ENCODE results near the gene ESPN.

ESPN gene

GRCh38 chr1:6417961-6418667 lies 6.5 kb upstream of the ESPN start:
- Mint-ChIP-seq H3K4me1 (peaks cover 7 to 17% of the 10 kb centered on the region in 2 donors), H3K27ac (no peak overlapping the region), H3K9me3 (no peaks in the 10 kb centered on the region), H3K36me3 (no peaks in the 10 kb centered on the region), H3K27me3 (peaks cover 61 to 73% of the 10 kb centered on the region in 2 donors), H3K4me3 (no peak overlapping the region)
- no peak for DNase-seq
- ATAC-seq (replicated peaks), result no peak

GRCh38 chr1:6418668-6419396 lies 5.7 kb upstream of the ESPN start:
- DNase-seq (no peak), ATAC-seq (replicated peaks) (no peak)
- peaks cover 63 to 80% of the 10 kb centered on the region in 2 donors for H3K27me3 Mint-ChIP-seq
- H3K36me3 Mint-ChIP-seq, result no peaks in the 10 kb centered on the region
- H3K27ac Mint-ChIP-seq, result peak overlapping the region; percentile 47
- H3K4me3 Mint-ChIP-seq, result peak overlapping the region in 1 of 2 donors; percentile 17
- peaks cover 7 to 24% of the 10 kb centered on the region in 2 donors for H3K4me1 Mint-ChIP-seq
- H3K9me3 Mint-ChIP-seq, result no peaks in the 10 kb centered on the region

- no peak overlapping the region for H3K4me3 Mint-ChIP-seq
- no peaks in the 10 kb centered on the region for H3K9me3 Mint-ChIP-seq
- no peaks in the 10 kb centered on the region for H3K36me3 Mint-ChIP-seq
- peaks cover 64 to 81% of the 10 kb centered on the region in 2 donors for H3K27me3 Mint-ChIP-seq
- DNase-seq (no peak), ATAC-seq (replicated peaks) (no peak)
- no peak overlapping the region for H3K27ac Mint-ChIP-seq
- peaks cover 11 to 26% of the 10 kb centered on the region in 2 donors for H3K4me1 Mint-ChIP-seq
These were observed 5.2 kb upstream of the ESPN start for GRCh38 chr1:6419397-6419803.

- Mint-ChIP-seq H3K4me1 (peaks cover 9 to 22% of the 10 kb centered on the region in 2 donors), H3K36me3 (no peaks in the 10 kb centered on the region), H3K4me3 (peak within 1 kb of the TSS; percentile 41 to 56), H3K27me3 (peaks cover 61 to 79% of the 10 kb centered on the region in 2 donors), H3K9me3 (no peaks in the 10 kb centered on the region), H3K27ac (peak within 1 kb of the TSS; percentile 47)
- no peak for DNase-seq
- no peak for ATAC-seq (replicated peaks)
These were observed 4.6 kb upstream of the ESPN start, which contains the start of gene HES2 for GRCh38 chr1:6419804-6420453. Gene HES2, minus strand, starts transcription at chr1:6419919. Its CDS starts 99 bp downstream, at chr1:6419820.

GRCh38 chr1:6420454-6421042 lies 4.0 kb upstream of the ESPN start:
- H3K27ac Mint-ChIP-seq, result no peak overlapping the region
- DNase-seq (no peak), ATAC-seq (replicated peaks) (no peak)
- peak overlapping the region; percentile 56 for H3K4me3 Mint-ChIP-seq
- H3K36me3 Mint-ChIP-seq, result no peaks in the 10 kb centered on the region
- peaks cover 9 to 22% of the 10 kb centered on the region in 2 donors for H3K4me1 Mint-ChIP-seq
- H3K27me3 Mint-ChIP-seq, result peaks cover 57 to 79% of the 10 kb centered on the region in 2 donors
- no peaks in the 10 kb centered on the region for H3K9me3 Mint-ChIP-seq

GRCh38 chr1:6421266-6421665 lies 3.3 kb upstream of the ESPN start:
- H3K27me3 Mint-ChIP-seq, result peaks cover 56 to 79% of the 10 kb centered on the region in 2 donors
- no peak for DNase-seq
- H3K4me3 Mint-ChIP-seq, result no peak overlapping the region
- H3K27ac Mint-ChIP-seq, result no peak overlapping the region
- H3K9me3 Mint-ChIP-seq, result no peaks in the 10 kb centered on the region
- peaks cover 9 to 22% of the 10 kb centered on the region in 2 donors for H3K4me1 Mint-ChIP-seq
- H3K36me3 Mint-ChIP-seq, result no peaks in the 10 kb centered on the region
- no peak for ATAC-seq (replicated peaks)

- peaks cover 47 to 79% of the 10 kb centered on the region in 2 donors for H3K27me3 Mint-ChIP-seq
These were observed 1.1 kb upstream of the ESPN start for GRCh38 chr1:6423321-6423999.

GRCh38 chr1:6424000-6424565 lies 493 bp upstream of the ESPN start:
- H3K27ac Mint-ChIP-seq, result peak overlapping the region; percentile 22
- H3K27me3 Mint-ChIP-seq, result peaks cover 47 to 78% of the 10 kb centered on the region in 2 donors
- H3K4me3 Mint-ChIP-seq, result peak overlapping the region in 1 of 2 donors; percentile 44
- no peak for ATAC-seq (replicated peaks)
- DNase-seq, result no peak
- no peaks in the 10 kb centered on the region for H3K36me3 Mint-ChIP-seq
- peaks cover 11 to 22% of the 10 kb centered on the region in 2 donors for H3K4me1 Mint-ChIP-seq
- no peaks in the 10 kb centered on the region for H3K9me3 Mint-ChIP-seq

More at GRCh38 chr1:6423321-6423999, 1.1 kb upstream of the ESPN start:
- Mint-ChIP-seq H3K4me3 (peak overlapping the region in 1 of 2 donors; percentile 44), H3K9me3 (no peaks in the 10 kb centered on the region), H3K36me3 (no peaks in the 10 kb centered on the region), H3K4me1 (peaks cover 10 to 22% of the 10 kb centered on the region in 2 donors), H3K27ac (no peak overlapping the region)
- peak; percentile 50 for DNase-seq
- ATAC-seq (replicated peaks), result peak; percentile 76 to 80

- DNase-seq (no peak), ATAC-seq (replicated peaks) (no peak)
- Mint-ChIP-seq H3K4me1 (peaks cover 10 to 14% of the 10 kb centered on the region in 2 donors), H3K9me3 (no peaks in the 10 kb centered on the region), H3K27ac (no peak overlapping the region), H3K36me3 (no peaks in the 10 kb centered on the region), H3K27me3 (peaks cover 51 to 89% of the 10 kb centered on the region in 2 donors), H3K4me3 (no peak overlapping the region)
These were observed 1.1 kb downstream of the ESPN start for GRCh38 chr1:6425658-6426057.

- no peak for DNase-seq
- ATAC-seq (replicated peaks), result no peak
- Mint-ChIP-seq H3K36me3 (no peaks in the 10 kb centered on the region), H3K27me3 (peaks cover 47 to 83% of the 10 kb centered on the region in 2 donors), H3K27ac (no peak overlapping the region), H3K4me1 (peaks cover 10 to 13% of the 10 kb centered on the region in 2 donors), H3K4me3 (no peak overlapping the region), H3K9me3 (no peaks in the 10 kb centered on the region)
These were observed 1.8 kb downstream of the ESPN start for GRCh38 chr1:6426277-6426971.

GRCh38 chr1:6426972-6427350 lies 2.4 kb downstream of the ESPN start:
- no peaks in the 10 kb centered on the region for H3K36me3 Mint-ChIP-seq
- DNase-seq (no peak), ATAC-seq (replicated peaks) (no peak)
- H3K4me1 Mint-ChIP-seq, result peaks cover 10 to 13% of the 10 kb centered on the region in 2 donors
- H3K27ac Mint-ChIP-seq, result no peak overlapping the region
- peaks cover 42 to 77% of the 10 kb centered on the region in 2 donors for H3K27me3 Mint-ChIP-seq
- no peak overlapping the region for H3K4me3 Mint-ChIP-seq
- H3K9me3 Mint-ChIP-seq, result no peaks in the 10 kb centered on the region

- ATAC-seq (replicated peaks), result no peak
- Mint-ChIP-seq H3K4me3 (no peak overlapping the region), H3K36me3 (no peaks in the 10 kb centered on the region), H3K4me1 (peaks cover 10 to 13% of the 10 kb centered on the region in 2 donors), H3K9me3 (no peaks in the 10 kb centered on the region), H3K27me3 (peaks cover 38 to 71% of the 10 kb centered on the region in 2 donors), H3K27ac (no peak overlapping the region)
- no peak for DNase-seq
These were observed 3.1 kb downstream of the ESPN start for GRCh38 chr1:6427441-6428390.

All from stimulated activated naive B cell treated with anti-CD40 and anti-IgM and Interleukin-4, amounts not matched to agents 10 μg/mL and 1 μg/mL and 100 μg/mL, for 72 hours (primary cell).